GM23338 (cell line): Measurements from ENCODE around the gene UNKL. TPM values are rescaled to one million over a fixed set of nuclear protein-coding genes. Genes with fewer than 3 reads are reported as not detected.

Experiments used
- ATAC-seq: fragments of 200-7000 bp; cut with Tn5 transposase; 3 replicates; pipeline ENCODE4 v1.9.1; 2020
- DNase-seq: peaks from one replicate; pipeline ENCODE4 v3.0.0-alpha.2; 2015; ENCODE audit warnings: low spot score
- H2AFZ ChIP-seq: fragments of 200-600 bp; sonication (generic); 2 replicates; pipeline ENCODE4 v1.8.0; 2016; ENCODE audit warnings: antibody characterized with exemption, mild to moderate bottlenecking, moderate library complexity
- H3F3A ChIP-seq: fragments of 200-600 bp; sonication (generic); replicated peaks from 2 replicates; pipeline ENCODE4 v1.8.0; 2017; ENCODE audit warnings: antibody characterized with exemption, mixed run types, low read depth
- H3K27ac ChIP-seq: fragments of 200-600 bp; sonication (generic); 2 replicates; pipeline ENCODE4 v1.6.1; 2016; ENCODE audit warnings: low read depth
- H3K27me3 ChIP-seq: fragments of 200-600 bp; sonication (generic); 2 replicates; pipeline ENCODE4 v1.8.0; 2016; ENCODE audit warnings: mild to moderate bottlenecking, mixed run types, moderate library complexity; ENCODE audit not compliant: insufficient read depth
- H3K36me3 ChIP-seq: fragments of 200-600 bp; sonication (generic); 2 replicates; pipeline ENCODE4 v1.8.0; 2016; ENCODE audit warnings: mild to moderate bottlenecking; ENCODE audit not compliant: insufficient read depth
- H3K4me1 ChIP-seq: fragments of 200-600 bp; sonication (generic); 2 replicates; pipeline ENCODE4 v1.8.0; 2016; ENCODE audit warnings: mild to moderate bottlenecking, moderate library complexity; ENCODE audit not compliant: insufficient read depth
- H3K4me2 ChIP-seq: fragments of 200-600 bp; sonication (generic); 2 replicates; pipeline ENCODE4 v1.7.1; 2017; ENCODE audit warnings: mixed run types
- H3K4me3 ChIP-seq: fragments of 200-600 bp; sonication (generic); 2 replicates; pipeline ENCODE4 v1.6.1; 2016; ENCODE audit warnings: mixed run types
- H3K79me2 ChIP-seq: fragments of 200-600 bp; sonication (generic); replicated peaks from 2 replicates; pipeline ENCODE4 v1.8.0; 2017; ENCODE audit warnings: mild to moderate bottlenecking; ENCODE audit not compliant: insufficient read depth
- H3K9me2 ChIP-seq: fragments of 200-600 bp; sonication (generic); 2 replicates; pipeline ENCODE4 v1.8.0; 2017; ENCODE audit not compliant: insufficient read depth
- H4K20me1 ChIP-seq: fragments of 200-600 bp; sonication (generic); replicated peaks from 2 replicates; pipeline ENCODE4 v1.8.0; 2017; ENCODE audit warnings: mild to moderate bottlenecking; ENCODE audit not compliant: insufficient read depth
- H3K27ac Mint-ChIP-seq: 2 replicates; pipeline ENCODE4 v1.8.0; 2020; ENCODE audit warnings: inconsistent platforms, mild to moderate bottlenecking, moderate library complexity, mixed read lengths
- H3K27me3 Mint-ChIP-seq: 3 replicates; pipeline ENCODE4 v1.8.0; 2022; ENCODE audit warnings: low read depth, mild to moderate bottlenecking, moderate library complexity, mixed read lengths, inconsistent platforms; ENCODE audit not compliant: insufficient read depth, poor library complexity
- H3K36me3 Mint-ChIP-seq: 3 replicates; pipeline ENCODE4 v1.8.0; 2021; ENCODE audit warnings: low read depth, mild to moderate bottlenecking, inconsistent platforms, moderate library complexity, mixed read lengths
- H3K4me1 Mint-ChIP-seq: 3 replicates; pipeline ENCODE4 v1.8.0; 2020; ENCODE audit warnings: mild to moderate bottlenecking, inconsistent platforms, mixed read lengths
- H3K4me3 Mint-ChIP-seq: 3 replicates; pipeline ENCODE4 v1.8.0; 2021; ENCODE audit warnings: moderate library complexity, mild to moderate bottlenecking, inconsistent platforms, mixed read lengths
- H3K9me3 Mint-ChIP-seq: 3 replicates; pipeline ENCODE4 v1.8.0; 2020; ENCODE audit warnings: moderate library complexity, mild to moderate bottlenecking, inconsistent platforms, mixed read lengths
- CREB1 ChIP-seq: fragments of 250-450 bp; sonication (Bioruptor Pico); IDR thresholded peaks from 2 replicates; pipeline ENCODE4 v1.5.0; 2020; ENCODE audit warnings: low read depth, mild to moderate bottlenecking, moderate library complexity
- EZH2 ChIP-seq: fragments of 200-600 bp; sonication (generic); IDR thresholded peaks from one replicate; pipeline ENCODE4 v1.8.0; 2017; ENCODE audit warnings: antibody characterized with exemption, mild to moderate bottlenecking, low read depth; ENCODE audit not compliant: unreplicated experiment
- EZH2phosphoT487 ChIP-seq: fragments of 200-600 bp; sonication (generic); IDR thresholded peaks from one replicate; pipeline ENCODE4 v1.8.1; 2018; ENCODE audit warnings: antibody characterized with exemption; ENCODE audit not compliant: unreplicated experiment
- JUNB ChIP-seq: IDR thresholded peaks from one replicate; pipeline ENCODE4 v1.6.1; 2016; ENCODE audit warnings: antibody characterized with exemption; ENCODE audit not compliant: unreplicated experiment
- NANOG ChIP-seq: IDR thresholded peaks from 2 replicates; pipeline ENCODE4 v1.6.1; 2016; ENCODE audit warnings: antibody characterized with exemption, borderline replicate concordance
- POLR2AphosphoS5 ChIP-seq: IDR thresholded peaks from 2 replicates; pipeline ENCODE4 v1.6.1; 2016; ENCODE audit warnings: antibody characterized with exemption, low read depth
- STAT1 ChIP-seq: IDR thresholded peaks from one replicate; pipeline ENCODE4 v1.6.1; 2016; ENCODE audit warnings: antibody characterized with exemption; ENCODE audit not compliant: unreplicated experiment
- ZNF114 ChIP-seq: fragments of 250-450 bp; sonication (Bioruptor Pico); IDR thresholded peaks from 2 replicates; pipeline ENCODE4 v1.5.0; 2020; ENCODE audit warnings: mild to moderate bottlenecking, moderate library complexity
- ZNF331 ChIP-seq: fragments of 250-450 bp; sonication (Bioruptor Pico); IDR thresholded peaks from 2 replicates; pipeline ENCODE4 v1.5.0; 2020; ENCODE audit warnings: low read depth, mild to moderate bottlenecking, moderate library complexity
- polyA plus RNA-seq: library from polyadenylated mRNA; unstranded; fragments of >200 nt; fragmentation: Nextera tagmentation; extraction: Ambion mirVana; gene quantifications from 2 replicates; pipeline ENCODE4 v1.2.1, GENCODE V29; 2016
- total RNA-seq: library from RNA; depleted of rRNA; stranded (reverse); fragments of >200 nt; shearing (Covaris generic); gene quantifications from 2 replicates; pipeline ENCODE4 v1.2.3, GENCODE V29; 2014
- TF ChIP-seq, protein P1 (sequence below): fragments of 250-450 bp; sonication (Bioruptor Pico); IDR thresholded peaks from 2 replicates; pipeline ENCODE4 v1.5.0; 2020; ENCODE audit warnings: mild to moderate bottlenecking, moderate library complexity
- TF ChIP-seq, protein P2 (sequence below), 2 experiments: fragments of 200-600 bp in 1 of 2; sonication (generic) in 1 of 2; conservative IDR thresholded peaks; 2 replicates each; pipeline versions ENCODE4 v1.5.1 to v1.6.1; 2016 to 2017; ENCODE audit warnings: antibody characterized with exemption in 2 of 2, low read depth in 2 of 2, mild to moderate bottlenecking in 2 of 2, moderate library complexity in 1 of 2
- TF ChIP-seq, protein P3 (sequence below): IDR thresholded peaks from one replicate; pipeline ENCODE4 v1.6.1; 2018; ENCODE audit warnings: antibody characterized with exemption; ENCODE audit not compliant: unreplicated experiment
- TF ChIP-seq, protein P4 (sequence below): IDR thresholded peaks from 2 replicates; pipeline ENCODE4 v1.6.1; 2016; ENCODE audit warnings: antibody characterized with exemption

Gene UNKL
- total and polyA plus RNA-seq, 2 experiments from 2014 or later: 16.7 to 28.7 TPM

DNA sequence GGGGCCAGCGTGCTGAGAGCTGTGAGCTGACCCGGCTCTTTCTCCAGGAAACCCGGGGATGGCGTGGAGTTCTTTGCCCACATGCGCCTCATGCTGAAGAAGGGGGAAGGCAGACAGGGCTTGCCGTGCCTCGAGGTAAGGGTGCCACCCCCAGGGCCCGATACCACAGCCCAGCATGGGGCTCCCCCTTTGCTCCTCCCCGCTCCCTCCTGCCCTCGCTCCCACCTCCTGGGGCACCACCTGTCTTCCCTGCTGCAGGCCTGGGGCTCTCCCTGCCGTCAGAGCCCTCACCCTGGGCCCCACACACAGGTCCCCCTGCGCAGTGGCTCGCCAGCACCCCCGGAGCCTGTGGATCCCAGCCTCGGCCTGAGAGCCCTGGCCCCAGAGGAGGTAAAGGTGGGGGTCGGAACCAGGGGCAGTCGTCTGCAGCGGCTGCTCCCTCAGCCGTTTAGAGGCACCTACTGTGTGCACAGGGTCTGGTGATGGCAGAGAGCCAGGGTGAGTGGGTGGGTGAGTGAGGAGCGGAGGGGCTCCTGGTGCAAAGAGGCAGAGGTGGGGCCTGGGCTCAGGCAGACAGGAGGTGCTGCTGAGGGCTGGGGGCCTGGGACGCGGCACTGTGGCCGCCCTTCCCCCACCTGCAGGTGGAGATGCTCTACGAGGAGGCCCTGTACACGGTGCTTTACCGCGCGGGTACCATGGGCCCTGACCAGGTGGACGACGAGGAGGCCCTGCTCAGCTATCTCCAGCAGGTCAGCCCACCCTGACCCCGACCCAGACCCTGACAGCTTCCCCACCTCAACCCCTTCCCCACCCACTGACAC, 75.4 kb downstream of the UNKL start:
- TF ChIP-seq ZNF331 (CRISPR knock-in tag): no peak
- no peak for TF ChIP-seq JUNB
- TF ChIP-seq EZH2phosphoT487: no peak
- no peak for TF ChIP-seq ZNF114 (CRISPR knock-in tag)
- TF ChIP-seq NANOG: no peak
- TF ChIP-seq, protein P1, sequence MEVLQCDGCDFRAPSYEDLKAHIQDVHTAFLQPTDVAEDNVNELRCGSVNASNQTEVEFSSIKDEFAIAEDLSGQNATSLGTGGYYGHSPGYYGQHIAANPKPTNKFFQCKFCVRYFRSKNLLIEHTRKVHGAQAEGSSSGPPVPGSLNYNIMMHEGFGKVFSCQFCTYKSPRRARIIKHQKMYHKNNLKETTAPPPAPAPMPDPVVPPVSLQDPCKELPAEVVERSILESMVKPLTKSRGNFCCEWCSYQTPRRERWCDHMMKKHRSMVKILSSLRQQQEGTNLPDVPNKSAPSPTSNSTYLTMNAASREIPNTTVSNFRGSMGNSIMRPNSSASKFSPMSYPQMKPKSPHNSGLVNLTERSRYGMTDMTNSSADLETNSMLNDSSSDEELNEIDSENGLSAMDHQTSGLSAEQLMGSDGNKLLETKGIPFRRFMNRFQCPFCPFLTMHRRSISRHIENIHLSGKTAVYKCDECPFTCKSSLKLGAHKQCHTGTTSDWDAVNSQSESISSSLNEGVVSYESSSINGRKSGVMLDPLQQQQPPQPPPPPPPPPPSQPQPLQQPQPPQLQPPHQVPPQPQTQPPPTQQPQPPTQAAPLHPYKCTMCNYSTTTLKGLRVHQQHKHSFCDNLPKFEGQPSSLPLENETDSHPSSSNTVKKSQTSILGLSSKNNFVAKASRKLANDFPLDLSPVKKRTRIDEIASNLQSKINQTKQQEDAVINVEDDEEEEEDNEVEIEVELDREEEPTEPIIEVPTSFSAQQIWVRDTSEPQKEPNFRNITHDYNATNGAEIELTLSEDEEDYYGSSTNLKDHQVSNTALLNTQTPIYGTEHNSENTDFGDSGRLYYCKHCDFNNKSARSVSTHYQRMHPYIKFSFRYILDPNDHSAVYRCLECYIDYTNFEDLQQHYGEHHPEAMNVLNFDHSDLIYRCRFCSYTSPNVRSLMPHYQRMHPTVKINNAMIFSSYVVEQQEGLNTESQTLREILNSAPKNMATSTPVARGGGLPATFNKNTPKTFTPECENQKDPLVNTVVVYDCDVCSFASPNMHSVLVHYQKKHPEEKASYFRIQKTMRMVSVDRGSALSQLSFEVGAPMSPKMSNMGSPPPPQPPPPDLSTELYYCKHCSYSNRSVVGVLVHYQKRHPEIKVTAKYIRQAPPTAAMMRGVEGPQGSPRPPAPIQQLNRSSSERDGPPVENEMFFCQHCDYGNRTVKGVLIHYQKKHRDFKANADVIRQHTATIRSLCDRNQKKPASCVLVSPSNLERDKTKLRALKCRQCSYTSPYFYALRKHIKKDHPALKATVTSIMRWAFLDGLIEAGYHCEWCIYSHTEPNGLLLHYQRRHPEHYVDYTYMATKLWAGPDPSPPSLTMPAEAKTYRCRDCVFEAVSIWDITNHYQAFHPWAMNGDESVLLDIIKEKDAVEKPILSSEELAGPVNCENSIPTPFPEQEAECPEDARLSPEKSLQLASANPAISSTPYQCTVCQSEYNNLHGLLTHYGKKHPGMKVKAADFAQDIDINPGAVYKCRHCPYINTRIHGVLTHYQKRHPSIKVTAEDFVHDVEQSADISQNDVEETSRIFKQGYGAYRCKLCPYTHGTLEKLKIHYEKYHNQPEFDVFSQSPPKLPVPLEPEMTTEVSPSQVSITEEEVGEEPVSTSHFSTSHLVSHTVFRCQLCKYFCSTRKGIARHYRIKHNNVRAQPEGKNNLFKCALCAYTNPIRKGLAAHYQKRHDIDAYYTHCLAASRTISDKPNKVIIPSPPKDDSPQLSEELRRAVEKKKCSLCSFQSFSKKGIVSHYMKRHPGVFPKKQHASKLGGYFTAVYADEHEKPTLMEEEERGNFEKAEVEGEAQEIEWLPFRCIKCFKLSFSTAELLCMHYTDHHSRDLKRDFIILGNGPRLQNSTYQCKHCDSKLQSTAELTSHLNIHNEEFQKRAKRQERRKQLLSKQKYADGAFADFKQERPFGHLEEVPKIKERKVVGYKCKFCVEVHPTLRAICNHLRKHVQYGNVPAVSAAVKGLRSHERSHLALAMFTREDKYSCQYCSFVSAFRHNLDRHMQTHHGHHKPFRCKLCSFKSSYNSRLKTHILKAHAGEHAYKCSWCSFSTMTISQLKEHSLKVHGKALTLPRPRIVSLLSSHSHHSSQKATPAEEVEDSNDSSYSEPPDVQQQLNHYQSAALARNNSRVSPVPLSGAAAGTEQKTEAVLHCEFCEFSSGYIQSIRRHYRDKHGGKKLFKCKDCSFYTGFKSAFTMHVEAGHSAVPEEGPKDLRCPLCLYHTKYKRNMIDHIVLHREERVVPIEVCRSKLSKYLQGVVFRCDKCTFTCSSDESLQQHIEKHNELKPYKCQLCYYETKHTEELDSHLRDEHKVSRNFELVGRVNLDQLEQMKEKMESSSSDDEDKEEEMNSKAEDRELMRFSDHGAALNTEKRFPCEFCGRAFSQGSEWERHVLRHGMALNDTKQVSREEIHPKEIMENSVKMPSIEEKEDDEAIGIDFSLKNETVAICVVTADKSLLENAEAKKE (CRISPR knock-in tag): no peak
- no peak for TF ChIP-seq EZH2
- TF ChIP-seq STAT1: no peak
- TF ChIP-seq, protein P2, sequence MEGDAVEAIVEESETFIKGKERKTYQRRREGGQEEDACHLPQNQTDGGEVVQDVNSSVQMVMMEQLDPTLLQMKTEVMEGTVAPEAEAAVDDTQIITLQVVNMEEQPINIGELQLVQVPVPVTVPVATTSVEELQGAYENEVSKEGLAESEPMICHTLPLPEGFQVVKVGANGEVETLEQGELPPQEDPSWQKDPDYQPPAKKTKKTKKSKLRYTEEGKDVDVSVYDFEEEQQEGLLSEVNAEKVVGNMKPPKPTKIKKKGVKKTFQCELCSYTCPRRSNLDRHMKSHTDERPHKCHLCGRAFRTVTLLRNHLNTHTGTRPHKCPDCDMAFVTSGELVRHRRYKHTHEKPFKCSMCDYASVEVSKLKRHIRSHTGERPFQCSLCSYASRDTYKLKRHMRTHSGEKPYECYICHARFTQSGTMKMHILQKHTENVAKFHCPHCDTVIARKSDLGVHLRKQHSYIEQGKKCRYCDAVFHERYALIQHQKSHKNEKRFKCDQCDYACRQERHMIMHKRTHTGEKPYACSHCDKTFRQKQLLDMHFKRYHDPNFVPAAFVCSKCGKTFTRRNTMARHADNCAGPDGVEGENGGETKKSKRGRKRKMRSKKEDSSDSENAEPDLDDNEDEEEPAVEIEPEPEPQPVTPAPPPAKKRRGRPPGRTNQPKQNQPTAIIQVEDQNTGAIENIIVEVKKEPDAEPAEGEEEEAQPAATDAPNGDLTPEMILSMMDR (conservative IDR thresholded peaks at IDR 0.05; ENCODE audit: low read depth in 2 of 2): no peak
- TF ChIP-seq, protein P3, sequence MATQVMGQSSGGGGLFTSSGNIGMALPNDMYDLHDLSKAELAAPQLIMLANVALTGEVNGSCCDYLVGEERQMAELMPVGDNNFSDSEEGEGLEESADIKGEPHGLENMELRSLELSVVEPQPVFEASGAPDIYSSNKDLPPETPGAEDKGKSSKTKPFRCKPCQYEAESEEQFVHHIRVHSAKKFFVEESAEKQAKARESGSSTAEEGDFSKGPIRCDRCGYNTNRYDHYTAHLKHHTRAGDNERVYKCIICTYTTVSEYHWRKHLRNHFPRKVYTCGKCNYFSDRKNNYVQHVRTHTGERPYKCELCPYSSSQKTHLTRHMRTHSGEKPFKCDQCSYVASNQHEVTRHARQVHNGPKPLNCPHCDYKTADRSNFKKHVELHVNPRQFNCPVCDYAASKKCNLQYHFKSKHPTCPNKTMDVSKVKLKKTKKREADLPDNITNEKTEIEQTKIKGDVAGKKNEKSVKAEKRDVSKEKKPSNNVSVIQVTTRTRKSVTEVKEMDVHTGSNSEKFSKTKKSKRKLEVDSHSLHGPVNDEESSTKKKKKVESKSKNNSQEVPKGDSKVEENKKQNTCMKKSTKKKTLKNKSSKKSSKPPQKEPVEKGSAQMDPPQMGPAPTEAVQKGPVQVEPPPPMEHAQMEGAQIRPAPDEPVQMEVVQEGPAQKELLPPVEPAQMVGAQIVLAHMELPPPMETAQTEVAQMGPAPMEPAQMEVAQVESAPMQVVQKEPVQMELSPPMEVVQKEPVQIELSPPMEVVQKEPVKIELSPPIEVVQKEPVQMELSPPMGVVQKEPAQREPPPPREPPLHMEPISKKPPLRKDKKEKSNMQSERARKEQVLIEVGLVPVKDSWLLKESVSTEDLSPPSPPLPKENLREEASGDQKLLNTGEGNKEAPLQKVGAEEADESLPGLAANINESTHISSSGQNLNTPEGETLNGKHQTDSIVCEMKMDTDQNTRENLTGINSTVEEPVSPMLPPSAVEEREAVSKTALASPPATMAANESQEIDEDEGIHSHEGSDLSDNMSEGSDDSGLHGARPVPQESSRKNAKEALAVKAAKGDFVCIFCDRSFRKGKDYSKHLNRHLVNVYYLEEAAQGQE: no peak
- no peak for TF ChIP-seq POLR2AphosphoS5
- no peak for TF ChIP-seq CREB1 (CRISPR knock-in tag)
- TF ChIP-seq, protein P4, sequence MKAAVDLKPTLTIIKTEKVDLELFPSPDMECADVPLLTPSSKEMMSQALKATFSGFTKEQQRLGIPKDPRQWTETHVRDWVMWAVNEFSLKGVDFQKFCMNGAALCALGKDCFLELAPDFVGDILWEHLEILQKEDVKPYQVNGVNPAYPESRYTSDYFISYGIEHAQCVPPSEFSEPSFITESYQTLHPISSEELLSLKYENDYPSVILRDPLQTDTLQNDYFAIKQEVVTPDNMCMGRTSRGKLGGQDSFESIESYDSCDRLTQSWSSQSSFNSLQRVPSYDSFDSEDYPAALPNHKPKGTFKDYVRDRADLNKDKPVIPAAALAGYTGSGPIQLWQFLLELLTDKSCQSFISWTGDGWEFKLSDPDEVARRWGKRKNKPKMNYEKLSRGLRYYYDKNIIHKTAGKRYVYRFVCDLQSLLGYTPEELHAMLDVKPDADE: no peak
- Histone ChIP-seq H3K36me3 (no peaks in the 10 kb centered on the region), H3K4me2 (no peak overlapping the region), H3K4me3 (no peak overlapping the region), H3K79me2 (no peaks in the 10 kb centered on the region), H4K20me1 (no peaks in the 10 kb centered on the region; the same call in 1 of the 2 replicates), H3K9me2 (no peaks in the 10 kb centered on the region), H3F3A (0 out of 2 replicates have a peak, but pooled peaks cover 2% of the 10 kb centered on the region), H3K27me3 (peaks cover 19% of the 10 kb centered on the region), H3K4me1 (no peaks in the 10 kb centered on the region; the same call in 1 of the 2 replicates), H2AFZ (no peak overlapping the region), H3K27ac (no peak overlapping the region)
- Mint-ChIP-seq H3K27me3 (peaks cover 38% of the 10 kb centered on the region), H3K9me3 (no peaks in the 10 kb centered on the region), H3K4me1 (peaks cover 8% of the 10 kb centered on the region; the same call in 2 of the 3 replicates), H3K4me3 (no peak overlapping the region), H3K36me3 (no peaks in the 10 kb centered on the region), H3K27ac (no peak overlapping the region)
- ATAC-seq (no peak), DNase-seq (no peak)
